Ascending aorta (tissue), 2 donors: ENCODE measurements around the gene FUT9. TPM values are rescaled to one million over a fixed set of nuclear protein-coding genes. Genes with fewer than 3 reads are reported as not detected.

Experiments
- DNase-seq, 2 donors: peaks; one replicate each; pipeline ENCODE4 v3.0.0-alpha.2; 2019; ENCODE audit warnings: low spot score in 2 of 2
- H3K27ac ChIP-seq, 2 donors: fragments of 200-600 bp; sonication (generic); one replicate each; pipeline ENCODE4 v1.5.1; 2016 to 2017; ENCODE audit warnings: mild to moderate bottlenecking in 1 of 2
- H3K27me3 ChIP-seq: fragments of 200-600 bp; sonication (generic); one replicate; pipeline ENCODE4 v1.5.1; 2017
- H3K36me3 ChIP-seq, 2 donors: fragments of 200-600 bp; sonication (generic); one replicate each; pipeline ENCODE4 v1.5.1; 2016
- H3K4me1 ChIP-seq, 2 donors: fragments of 200-600 bp; sonication (generic); one replicate each; pipeline ENCODE4 v1.5.1; 2016 to 2017; ENCODE audit warnings: mild to moderate bottlenecking in 1 of 2
- H3K4me3 ChIP-seq, 2 donors: fragments of 200-600 bp; sonication (generic); one replicate each; pipeline ENCODE4 v1.5.1; 2016 to 2017; ENCODE audit warnings: mild to moderate bottlenecking in 1 of 2
- H3K9me3 ChIP-seq, 2 donors: fragments of 200-600 bp; sonication (generic); one replicate each; pipeline ENCODE4 v1.5.1; 2016
- intact Hi-C: fragments of 100-400 bp; cut with DNase I; formaldehyde crosslinking; loops from one replicate; pipeline ENCODE4 v1.15.1; 2023
- total RNA-seq: library from RNA; depleted of rRNA; stranded (reverse); fragments of >200 nt; gene quantifications from one replicate; pipeline ENCODE4 v1.1.0, GENCODE V29; 2016
- TF ChIP-seq, protein P1 (sequence below), 3 experiments: fragments of 200-600 bp in 2 of 3; fragments of 450-650 bp in 1 of 3; sonication (generic) in 2 of 3; IDR thresholded peaks; one replicate each; pipeline ENCODE4 v1.5.1; 2016 to 2019; ENCODE audit warnings: antibody characterized with exemption in 3 of 3, mild to moderate bottlenecking in 1 of 3, moderate library complexity in 1 of 3

Gene FUT9
- total RNA-seq, 1 donor from 2014 or later = not detected

DNA sequence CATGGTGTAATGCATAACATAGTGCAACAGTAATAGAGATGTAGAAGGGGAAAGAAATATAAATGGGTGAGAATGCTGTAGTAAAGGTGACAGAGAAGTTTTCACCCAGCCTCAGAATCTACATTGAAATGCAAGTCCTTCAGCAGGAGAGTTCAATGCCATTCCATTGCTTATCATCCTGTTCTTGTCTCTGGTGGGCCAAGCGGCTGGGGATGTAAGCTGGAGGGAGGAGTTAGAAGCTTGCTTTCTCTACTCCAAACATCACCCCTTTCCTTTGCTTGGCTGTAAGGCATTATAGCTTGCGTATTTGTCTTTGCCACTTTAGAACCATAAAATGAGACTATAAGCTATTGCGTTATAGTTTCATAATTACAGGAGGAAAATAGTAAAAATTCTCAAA, 2.2 kb upstream of the FUT9 start:
- no peak overlapping the region for H3K27ac ChIP-seq
- TF ChIP-seq, protein P1, sequence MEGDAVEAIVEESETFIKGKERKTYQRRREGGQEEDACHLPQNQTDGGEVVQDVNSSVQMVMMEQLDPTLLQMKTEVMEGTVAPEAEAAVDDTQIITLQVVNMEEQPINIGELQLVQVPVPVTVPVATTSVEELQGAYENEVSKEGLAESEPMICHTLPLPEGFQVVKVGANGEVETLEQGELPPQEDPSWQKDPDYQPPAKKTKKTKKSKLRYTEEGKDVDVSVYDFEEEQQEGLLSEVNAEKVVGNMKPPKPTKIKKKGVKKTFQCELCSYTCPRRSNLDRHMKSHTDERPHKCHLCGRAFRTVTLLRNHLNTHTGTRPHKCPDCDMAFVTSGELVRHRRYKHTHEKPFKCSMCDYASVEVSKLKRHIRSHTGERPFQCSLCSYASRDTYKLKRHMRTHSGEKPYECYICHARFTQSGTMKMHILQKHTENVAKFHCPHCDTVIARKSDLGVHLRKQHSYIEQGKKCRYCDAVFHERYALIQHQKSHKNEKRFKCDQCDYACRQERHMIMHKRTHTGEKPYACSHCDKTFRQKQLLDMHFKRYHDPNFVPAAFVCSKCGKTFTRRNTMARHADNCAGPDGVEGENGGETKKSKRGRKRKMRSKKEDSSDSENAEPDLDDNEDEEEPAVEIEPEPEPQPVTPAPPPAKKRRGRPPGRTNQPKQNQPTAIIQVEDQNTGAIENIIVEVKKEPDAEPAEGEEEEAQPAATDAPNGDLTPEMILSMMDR (IDR thresholded peaks at IDR 0.05) = no peak
- intact Hi-C loops = no loop called here
- no peaks in the 10 kb centered on the region for H3K9me3 ChIP-seq
- no peaks in the 10 kb centered on the region for H3K4me1 ChIP-seq
- no peaks in the 10 kb centered on the region for H3K27me3 ChIP-seq
- no peaks in the 10 kb centered on the region for H3K36me3 ChIP-seq
- no peak overlapping the region for H3K4me3 ChIP-seq
- DNase-seq = no peak

DNA sequence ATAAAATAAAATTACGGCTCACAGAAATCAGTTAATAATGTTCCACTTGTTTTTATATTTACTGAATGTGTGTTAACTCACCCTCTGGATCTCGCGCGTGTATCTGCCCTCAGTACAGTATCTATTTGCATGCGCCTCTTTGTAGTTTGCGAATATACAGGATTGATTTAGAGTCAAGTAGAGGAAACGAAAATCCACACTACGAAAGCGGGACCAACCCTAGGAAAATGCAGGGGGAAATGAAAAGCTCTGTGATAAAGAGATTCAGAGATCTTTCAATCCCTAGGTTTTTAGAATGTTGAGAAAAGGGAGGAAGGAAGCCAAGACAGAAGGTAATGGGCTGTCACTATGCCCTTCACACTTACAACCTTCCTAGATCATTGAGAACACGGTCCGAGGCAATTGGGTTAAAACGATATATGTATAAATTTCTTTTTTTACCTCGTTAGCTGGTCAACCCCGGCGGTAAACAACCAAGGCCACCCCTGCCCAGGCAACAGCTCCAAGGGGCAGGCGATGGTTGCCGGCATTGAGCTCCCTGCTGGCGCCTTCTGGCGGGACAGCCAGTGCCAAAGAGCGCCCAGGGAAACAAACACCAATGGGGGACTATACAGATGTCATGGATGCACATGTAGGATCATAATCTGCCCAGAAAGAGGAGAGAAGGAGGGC, 792 bp upstream of the FUT9 start:
- H3K27me3 ChIP-seq = no peaks in the 10 kb centered on the region
- intact Hi-C loops = no loop called here
- no peak for DNase-seq
- no peak overlapping the region for H3K27ac ChIP-seq
- H3K9me3 ChIP-seq = no peaks in the 10 kb centered on the region
- H3K36me3 ChIP-seq = no peaks in the 10 kb centered on the region
- TF ChIP-seq, protein P1 (IDR thresholded peaks at IDR 0.05) = no peak
- H3K4me3 ChIP-seq = peak overlapping the region; percentile 45 to 48
- H3K4me1 ChIP-seq = no peaks in the 10 kb centered on the region

DNA sequence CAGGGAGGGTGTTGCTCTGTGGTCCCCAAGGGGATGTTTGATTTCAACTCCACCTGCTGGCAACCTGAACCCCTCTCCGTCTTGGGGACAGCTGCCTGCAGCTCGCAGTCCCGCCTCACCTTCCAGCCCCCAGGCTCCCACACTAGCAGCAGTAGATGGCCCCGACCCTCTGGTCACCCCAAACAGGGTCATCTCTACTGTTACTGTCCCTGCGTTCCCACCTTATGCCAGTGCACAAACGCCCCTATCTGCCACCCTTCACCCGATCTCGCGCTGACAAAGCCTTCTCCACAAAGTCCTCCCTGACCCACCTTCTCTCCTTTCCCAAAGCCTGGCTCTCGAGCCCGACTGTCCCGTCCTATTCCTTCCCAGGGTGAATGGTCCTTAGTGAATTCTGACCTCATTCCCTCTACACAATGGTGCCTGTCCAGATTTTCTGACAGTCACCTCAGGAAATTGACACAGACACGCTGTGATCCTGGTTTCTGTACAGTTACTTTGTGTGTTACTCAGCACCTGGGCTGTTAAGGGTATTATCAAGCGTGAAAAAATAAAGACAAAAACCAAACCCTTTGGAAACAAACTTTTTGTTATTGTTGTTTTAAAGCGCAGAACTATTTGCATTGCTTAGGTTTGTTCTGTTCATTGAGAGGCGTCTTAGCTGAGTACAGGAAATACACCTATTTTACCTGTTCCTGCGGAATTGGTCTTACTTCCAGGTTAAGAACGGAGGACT, 728 bp downstream of the FUT9 start:
- Histone ChIP-seq H3K4me1 (no peaks in the 10 kb centered on the region), H3K27ac (no peak overlapping the region), H3K9me3 (no peaks in the 10 kb centered on the region), H3K4me3 (peak overlapping the region; percentile 45 to 48), H3K27me3 (no peaks in the 10 kb centered on the region), H3K36me3 (no peaks in the 10 kb centered on the region)
- intact Hi-C loops = no loop called here
- no peak for DNase-seq
- TF ChIP-seq, protein P1 (IDR thresholded peaks at IDR 0.05) = no peak

DNA sequence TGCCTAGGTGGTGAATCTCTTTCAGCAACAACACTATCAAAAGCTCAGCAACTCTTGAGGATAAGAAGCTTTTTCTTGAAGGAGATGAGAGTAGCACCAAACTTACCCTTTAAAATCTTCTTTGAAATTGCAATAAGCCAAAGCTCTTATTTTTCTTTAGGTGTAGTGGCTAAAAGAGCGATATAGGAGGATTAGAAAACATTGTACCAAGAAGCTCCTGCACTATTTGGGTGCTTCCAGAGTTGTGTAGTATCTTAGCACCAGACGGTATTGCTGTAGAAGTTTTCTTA, 1.2 kb downstream of the FUT9 start:
- TF ChIP-seq, protein P1 (IDR thresholded peaks at IDR 0.05) = no peak
- Histone ChIP-seq H3K27me3 (no peaks in the 10 kb centered on the region), H3K4me3 (no peak overlapping the region), H3K36me3 (no peaks in the 10 kb centered on the region), H3K27ac (no peak overlapping the region), H3K4me1 (no peaks in the 10 kb centered on the region), H3K9me3 (no peaks in the 10 kb centered on the region)
- intact Hi-C loops = no loop called here
- DNase-seq = no peak

DNA sequence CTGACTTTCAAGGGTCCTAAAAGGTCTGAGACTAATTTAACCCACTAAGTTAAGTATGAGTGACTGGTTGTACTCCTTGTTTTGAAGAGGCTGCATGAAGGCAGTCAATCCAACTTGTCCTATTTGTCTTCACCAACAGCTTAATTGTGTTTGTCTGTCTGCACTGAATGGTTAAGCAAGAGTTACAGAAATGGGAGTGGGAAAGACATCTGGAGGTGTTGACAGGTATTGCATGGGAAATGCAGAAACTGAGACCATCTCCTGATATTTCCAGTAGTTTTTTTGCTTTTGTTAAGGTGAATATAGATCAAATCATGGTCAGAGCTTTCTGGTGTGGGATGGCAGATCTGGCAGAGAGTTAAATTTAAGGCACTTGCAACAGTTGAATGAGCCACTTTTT, 6.5 kb downstream of the FUT9 start:
- no peak overlapping the region for H3K27ac ChIP-seq
- TF ChIP-seq, protein P1 (IDR thresholded peaks at IDR 0.05) = no peak
- intact Hi-C loops = no loop called here
- no peaks in the 10 kb centered on the region for H3K9me3 ChIP-seq
- no peaks in the 10 kb centered on the region for H3K36me3 ChIP-seq
- H3K27me3 ChIP-seq = no peaks in the 10 kb centered on the region
- DNase-seq = no peak
- no peak overlapping the region for H3K4me3 ChIP-seq
- no peaks in the 10 kb centered on the region for H3K4me1 ChIP-seq
